Spleen (tissue), 7 donors: ENCODE measurements around the gene GSS.

Experiments
- POLR2A ChIP-seq, 3 donors: fragments of 450-650 bp; IDR thresholded peaks; one replicate each; pipeline ENCODE4 v1.5.1; 2017; ENCODE audit warnings: antibody characterized with exemption in 3 of 3, mild to moderate bottlenecking in 1 of 3
- TF ChIP-seq, protein P1 (sequence below), 11 experiments: fragments of 200-600 bp in 7 of 11; fragments of 450-650 bp in 4 of 11; sonication (generic) in 4 of 11; IDR thresholded peaks in 8 of 11; conservative IDR thresholded peaks in 3 of 11; 1 replicate in 7 of 11; 2 replicates in 4 of 11; pipeline versions ENCODE4 v1.4.0 to v1.8.0; 2016 to 2021; ENCODE audit warnings: antibody characterized with exemption in 11 of 11, inconsistent platforms in 4 of 11, mild to moderate bottlenecking in 1 of 11
- donor health status: DM: no; HTN: no; CAD: no; lungs with moderate emphysema.
- donor health status: DM: no; HTN: no; CAD: no.
- donor health status: DM: no; HTN: no; CAD: no.

DNA sequence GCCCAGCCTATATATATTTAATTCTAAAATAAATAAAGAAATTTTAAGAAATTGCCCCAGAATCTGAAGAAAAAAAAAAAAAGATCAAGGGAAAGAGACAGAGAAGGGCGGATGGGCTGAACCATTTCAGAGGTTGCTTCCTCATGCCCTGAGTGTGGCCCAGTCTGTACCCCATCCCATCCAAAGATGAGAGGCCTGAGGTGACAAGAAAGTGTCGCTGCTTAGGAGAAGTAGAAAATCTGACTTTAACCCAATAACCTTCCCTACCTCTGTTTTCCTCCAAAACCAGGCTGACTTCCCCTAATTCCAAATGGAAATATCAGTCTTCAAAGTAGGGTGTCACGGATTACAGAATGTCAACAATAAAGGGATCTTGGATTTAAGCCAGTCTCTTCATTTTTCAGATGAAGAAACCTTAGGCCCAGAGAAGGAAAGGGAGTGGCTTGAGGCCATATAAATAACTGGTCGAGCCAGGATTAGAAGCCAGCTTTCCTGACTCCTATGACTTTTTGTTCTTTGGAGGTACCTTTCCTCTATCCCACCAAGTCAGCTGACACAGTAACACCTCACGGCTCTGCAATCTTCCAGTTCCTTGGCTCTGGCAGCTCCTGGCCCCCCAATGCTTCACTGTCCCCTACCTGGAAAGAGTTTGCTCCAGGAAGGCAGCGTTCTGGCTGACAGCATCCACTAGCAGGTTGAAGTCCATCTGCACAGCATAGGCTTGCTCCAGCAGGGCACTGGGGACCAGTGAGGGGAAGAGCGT lies 10.1 kb downstream of the GSS start:
- TF ChIP-seq, protein P1, sequence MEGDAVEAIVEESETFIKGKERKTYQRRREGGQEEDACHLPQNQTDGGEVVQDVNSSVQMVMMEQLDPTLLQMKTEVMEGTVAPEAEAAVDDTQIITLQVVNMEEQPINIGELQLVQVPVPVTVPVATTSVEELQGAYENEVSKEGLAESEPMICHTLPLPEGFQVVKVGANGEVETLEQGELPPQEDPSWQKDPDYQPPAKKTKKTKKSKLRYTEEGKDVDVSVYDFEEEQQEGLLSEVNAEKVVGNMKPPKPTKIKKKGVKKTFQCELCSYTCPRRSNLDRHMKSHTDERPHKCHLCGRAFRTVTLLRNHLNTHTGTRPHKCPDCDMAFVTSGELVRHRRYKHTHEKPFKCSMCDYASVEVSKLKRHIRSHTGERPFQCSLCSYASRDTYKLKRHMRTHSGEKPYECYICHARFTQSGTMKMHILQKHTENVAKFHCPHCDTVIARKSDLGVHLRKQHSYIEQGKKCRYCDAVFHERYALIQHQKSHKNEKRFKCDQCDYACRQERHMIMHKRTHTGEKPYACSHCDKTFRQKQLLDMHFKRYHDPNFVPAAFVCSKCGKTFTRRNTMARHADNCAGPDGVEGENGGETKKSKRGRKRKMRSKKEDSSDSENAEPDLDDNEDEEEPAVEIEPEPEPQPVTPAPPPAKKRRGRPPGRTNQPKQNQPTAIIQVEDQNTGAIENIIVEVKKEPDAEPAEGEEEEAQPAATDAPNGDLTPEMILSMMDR (IDR thresholded peaks at IDR 0.05 in 8 of 11, conservative IDR thresholded peaks at IDR 0.05 in 3 of 11): no peak
- TF ChIP-seq POLR2A (IDR thresholded peaks at IDR 0.05): no peak
